Measurements from ENCODE around the gene KRTAP21-2.
"Not testable (repeated sequence)": the region's sequence is repeated elsewhere in the genome, so short reads cannot be mapped to it uniquely, and the experiment has no call there.

Gene KRTAP21-2

DNA sequence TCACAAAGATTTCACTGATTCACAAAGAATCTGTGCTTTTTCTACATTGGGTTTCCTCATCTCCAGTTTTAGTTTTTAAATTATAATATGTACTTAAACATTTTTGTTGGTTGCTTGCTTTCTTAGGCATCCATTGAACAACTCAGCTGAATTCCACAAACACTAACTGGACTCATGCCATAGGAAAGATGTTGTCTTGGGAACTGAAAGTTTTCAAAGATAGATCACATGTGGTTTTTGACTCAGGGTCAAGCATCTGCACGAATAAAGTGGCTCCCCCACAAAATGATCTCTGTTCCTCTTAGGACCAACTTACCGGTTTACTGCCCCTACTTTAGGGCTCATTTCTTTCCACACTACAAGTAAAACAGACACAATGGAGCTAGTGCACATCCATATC lies 11.2 kb upstream of the KRTAP21-2 start:
- no CpG with 5 or more reads among the region's 2 CpGs for WGBS (ENCODE audit: extremely low coverage, insufficient coverage, low lambda C conversion rate)
- no peak for DNase-seq
- Histone ChIP-seq H2BK15ac (replicated peaks; ENCODE audit: low read depth) (no peak overlapping the region), H3K4me3 (ENCODE audit: low read length) (no peak overlapping the region), H3K36me3 (ENCODE audit: control insufficient read depth, insufficient read depth, low read length) (no peaks in the 10 kb centered on the region), H3K9ac (ENCODE audit: low read length) (no peak overlapping the region), H3K56ac (ENCODE audit: low read length) (no peak overlapping the region), H3K23ac (ENCODE audit: low read length) (no peak overlapping the region), H3K18ac (ENCODE audit: low read length) (no peak overlapping the region), H3K4ac (ENCODE audit: low read depth, low read length) (no peak overlapping the region), H3K4me1 (ENCODE audit: control insufficient read depth, low read depth, low read length) (no peaks in the 10 kb centered on the region), H2BK120ac (ENCODE audit: low read depth, low read length) (no peak overlapping the region), H2BK5ac (ENCODE audit: low read length) (no peak overlapping the region), H2AK5ac (ENCODE audit: low read length) (no peak overlapping the region), H3K27ac (ENCODE audit: low read depth, low read length) (no peak overlapping the region), H4K5ac (ENCODE audit: low read length) (no peak overlapping the region), H3K4me2 (ENCODE audit: low read length) (no peak overlapping the region), H3K79me2 (ENCODE audit: control insufficient read depth, insufficient read depth, low read length) (no peaks in the 10 kb centered on the region), H3K27me3 (ENCODE audit: insufficient read depth, low read length, poor library complexity) (no peaks in the 10 kb centered on the region), H3K79me1 (ENCODE audit: low read length) (no peaks in the 10 kb centered on the region), H4K8ac (ENCODE audit: low read depth, low read length) (no peak overlapping the region)

DNA sequence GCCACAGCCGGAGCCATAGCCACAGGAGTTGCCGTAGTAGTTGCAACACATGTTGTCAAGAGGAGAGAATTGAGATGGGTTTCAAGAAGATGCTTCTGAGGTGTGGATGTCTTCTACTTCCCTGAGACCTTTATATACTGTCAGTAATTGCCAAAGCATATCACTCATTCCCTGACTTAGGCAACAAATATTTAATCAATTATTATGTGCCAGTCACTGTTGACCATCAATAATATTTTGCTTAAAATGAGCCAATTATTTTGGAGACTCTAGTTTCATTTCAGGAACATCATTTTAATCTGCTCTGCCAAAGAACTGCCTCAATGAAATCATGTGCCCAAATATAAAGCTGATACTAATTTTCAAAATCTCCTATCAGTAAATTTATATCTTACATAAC lies 8.3 kb upstream of the KRTAP21-2 start, which contains the start of gene KRTAP21-1:
TSS of gene KRTAP21-1 (minus strand) at position 101 of the 400 bp plus-strand sequence. CDS start at position 51, 50 bp downstream.
- not testable (repeated sequence) for H3K27ac ChIP-seq (ENCODE audit: low read depth, low read length); H3K23ac ChIP-seq (ENCODE audit: low read length); H3K27me3 ChIP-seq (ENCODE audit: insufficient read depth, low read length, poor library complexity); DNase-seq; H2BK120ac ChIP-seq (ENCODE audit: low read depth, low read length); H3K36me3 ChIP-seq (ENCODE audit: control insufficient read depth, insufficient read depth, low read length); H2AK5ac ChIP-seq (ENCODE audit: low read length); H3K9ac ChIP-seq (ENCODE audit: low read length); H3K4me2 ChIP-seq (ENCODE audit: low read length); H2BK5ac ChIP-seq (ENCODE audit: low read length); H3K4me3 ChIP-seq (ENCODE audit: low read length); H3K4ac ChIP-seq (ENCODE audit: low read depth, low read length); H3K18ac ChIP-seq (ENCODE audit: low read length); H2BK15ac ChIP-seq (replicated peaks; ENCODE audit: low read depth); H3K4me1 ChIP-seq (ENCODE audit: control insufficient read depth, low read depth, low read length); H4K5ac ChIP-seq (ENCODE audit: low read length); H3K79me2 ChIP-seq (ENCODE audit: control insufficient read depth, insufficient read depth, low read length); H3K56ac ChIP-seq (ENCODE audit: low read length); H4K8ac ChIP-seq (ENCODE audit: low read depth, low read length); H3K79me1 ChIP-seq (ENCODE audit: low read length)
- no CpG with 5 or more reads among the region's 2 CpGs for WGBS (ENCODE audit: extremely low coverage, insufficient coverage, low lambda C conversion rate)

DNA sequence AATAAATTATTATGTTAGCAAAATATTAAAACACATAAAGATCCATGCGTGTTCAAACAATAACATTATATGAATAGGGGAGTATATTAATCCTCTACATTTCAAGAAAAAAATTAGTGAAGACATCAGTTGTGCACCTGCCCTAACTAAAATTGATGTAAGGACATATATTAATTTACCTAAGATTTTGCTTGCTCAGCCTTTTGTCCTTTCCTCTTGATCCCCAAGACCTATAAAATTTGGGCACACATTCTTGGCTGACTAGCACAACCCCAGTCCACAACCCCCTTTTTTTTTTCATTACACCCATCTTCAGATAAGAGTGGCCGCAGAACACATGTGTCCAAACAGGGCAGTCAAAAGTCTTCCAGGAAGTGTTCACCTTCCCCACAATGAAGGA lies 6.6 kb downstream of the KRTAP21-2 start:
- Histone ChIP-seq H3K18ac (ENCODE audit: low read length) (no peak overlapping the region), H3K36me3 (ENCODE audit: control insufficient read depth, insufficient read depth, low read length) (no peaks in the 10 kb centered on the region), H3K4ac (ENCODE audit: low read depth, low read length) (no peak overlapping the region), H3K27ac (ENCODE audit: low read depth, low read length) (no peak overlapping the region), H2AK5ac (ENCODE audit: low read length) (no peak overlapping the region), H2BK120ac (ENCODE audit: low read depth, low read length) (no peak overlapping the region), H3K56ac (ENCODE audit: low read length) (no peak overlapping the region), H3K9ac (ENCODE audit: low read length) (no peak overlapping the region), H4K8ac (ENCODE audit: low read depth, low read length) (no peak overlapping the region), H4K5ac (ENCODE audit: low read length) (no peak overlapping the region), H3K4me2 (ENCODE audit: low read length) (no peak overlapping the region), H3K27me3 (ENCODE audit: insufficient read depth, low read length, poor library complexity) (no peaks in the 10 kb centered on the region), H3K79me1 (ENCODE audit: low read length) (no peaks in the 10 kb centered on the region), H2BK15ac (replicated peaks; ENCODE audit: low read depth) (no peak overlapping the region), H3K79me2 (ENCODE audit: control insufficient read depth, insufficient read depth, low read length) (no peaks in the 10 kb centered on the region), H2BK5ac (ENCODE audit: low read length) (no peak overlapping the region), H3K4me3 (ENCODE audit: low read length) (no peak overlapping the region), H3K4me1 (ENCODE audit: control insufficient read depth, low read depth, low read length) (no peaks in the 10 kb centered on the region), H3K23ac (ENCODE audit: low read length) (no peak overlapping the region)
- no peak for DNase-seq
- no CpG with 5 or more reads among the region's 2 CpGs for WGBS (ENCODE audit: extremely low coverage, insufficient coverage, low lambda C conversion rate)

DNA sequence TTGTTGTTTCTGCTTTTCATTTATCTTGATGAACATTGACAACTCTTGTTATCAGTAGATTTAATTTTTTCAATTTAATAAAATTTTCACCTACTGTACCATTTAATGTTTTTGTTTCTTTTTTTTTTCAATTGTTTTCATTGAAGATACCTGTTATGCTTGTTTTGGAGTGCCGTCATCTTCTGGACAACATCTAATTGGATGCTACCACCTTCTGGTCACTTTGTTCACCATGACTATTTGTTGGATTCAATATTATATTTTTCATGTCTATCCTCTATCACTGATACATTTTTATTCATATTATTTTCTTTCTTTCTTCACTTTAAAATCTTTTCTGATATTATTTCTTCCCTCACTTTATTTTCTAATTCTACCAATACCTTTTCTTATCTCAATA lies 14.0 kb downstream of the KRTAP21-2 start:
- Histone ChIP-seq H3K9ac (ENCODE audit: low read length) (no peak overlapping the region), H3K4me2 (ENCODE audit: low read length) (no peak overlapping the region), H3K79me1 (ENCODE audit: low read length) (no peaks in the 10 kb centered on the region), H4K8ac (ENCODE audit: low read depth, low read length) (no peak overlapping the region), H3K27me3 (ENCODE audit: insufficient read depth, low read length, poor library complexity) (no peaks in the 10 kb centered on the region), H3K4me1 (ENCODE audit: control insufficient read depth, low read depth, low read length) (no peaks in the 10 kb centered on the region), H3K18ac (ENCODE audit: low read length) (no peak overlapping the region), H2BK120ac (ENCODE audit: low read depth, low read length) (no peak overlapping the region), H3K79me2 (ENCODE audit: control insufficient read depth, insufficient read depth, low read length) (no peaks in the 10 kb centered on the region), H3K23ac (ENCODE audit: low read length) (no peak overlapping the region), H3K27ac (ENCODE audit: low read depth, low read length) (no peak overlapping the region), H2AK5ac (ENCODE audit: low read length) (no peak overlapping the region), H3K36me3 (ENCODE audit: control insufficient read depth, insufficient read depth, low read length) (no peaks in the 10 kb centered on the region), H2BK5ac (ENCODE audit: low read length) (no peak overlapping the region), H2BK15ac (replicated peaks; ENCODE audit: low read depth) (no peak overlapping the region), H3K4me3 (ENCODE audit: low read length) (no peak overlapping the region), H3K56ac (ENCODE audit: low read length) (no peak overlapping the region), H4K5ac (ENCODE audit: low read length) (no peak overlapping the region), H3K4ac (ENCODE audit: low read depth, low read length) (no peak overlapping the region)
- WGBS (ENCODE audit: extremely low coverage, insufficient coverage, low lambda C conversion rate), result no CpG with 5 or more reads among the region's 1 CpG
- DNase-seq, result no peak

DNA sequence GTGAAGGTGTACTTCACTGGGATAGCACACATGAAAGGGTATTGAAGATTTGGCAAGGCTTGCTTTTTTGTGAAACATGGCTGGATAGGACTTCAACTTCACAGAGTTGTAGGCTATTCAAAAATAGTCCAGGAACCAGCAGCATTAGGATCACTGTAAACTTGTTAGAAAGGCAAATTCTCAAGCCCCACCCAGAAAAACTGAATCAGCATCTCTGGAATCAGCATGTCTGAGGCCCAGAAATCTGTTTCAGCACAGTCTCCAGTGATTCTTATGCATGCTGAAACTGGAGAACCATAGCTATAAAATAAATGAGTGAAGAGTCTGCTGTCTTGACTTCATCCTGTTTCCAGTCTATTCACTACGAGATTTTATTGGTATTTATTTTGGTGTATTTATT lies 20.3 kb downstream of the KRTAP21-2 start:
- no peak overlapping the region for H2BK5ac ChIP-seq (ENCODE audit: low read length)
- H3K4me1 ChIP-seq (ENCODE audit: control insufficient read depth, low read depth, low read length), result no peaks in the 10 kb centered on the region
- H3K56ac ChIP-seq (ENCODE audit: low read length), result no peak overlapping the region
- H3K23ac ChIP-seq (ENCODE audit: low read length), result no peak overlapping the region
- no peak overlapping the region for H3K4ac ChIP-seq (ENCODE audit: low read depth, low read length)
- H3K9ac ChIP-seq (ENCODE audit: low read length), result no peak overlapping the region
- no peaks in the 10 kb centered on the region for H3K27me3 ChIP-seq (ENCODE audit: insufficient read depth, low read length, poor library complexity)
- WGBS (ENCODE audit: extremely low coverage, insufficient coverage, low lambda C conversion rate), result no CpG with 5 or more reads among the region's 1 CpG
- no peak overlapping the region for H4K8ac ChIP-seq (ENCODE audit: low read depth, low read length)
- H3K27ac ChIP-seq (ENCODE audit: low read depth, low read length), result no peak overlapping the region
- no peaks in the 10 kb centered on the region for H3K79me2 ChIP-seq (ENCODE audit: control insufficient read depth, insufficient read depth, low read length)
- no peak overlapping the region for H3K18ac ChIP-seq (ENCODE audit: low read length)
- no peak overlapping the region for H2BK15ac ChIP-seq (replicated peaks; ENCODE audit: low read depth)
- H2AK5ac ChIP-seq (ENCODE audit: low read length), result no peak overlapping the region
- no peak overlapping the region for H4K5ac ChIP-seq (ENCODE audit: low read length)
- H3K36me3 ChIP-seq (ENCODE audit: control insufficient read depth, insufficient read depth, low read length), result no peaks in the 10 kb centered on the region
- no peaks in the 10 kb centered on the region for H3K79me1 ChIP-seq (ENCODE audit: low read length)
- no peak overlapping the region for H3K4me2 ChIP-seq (ENCODE audit: low read length)
- no peak overlapping the region for H3K4me3 ChIP-seq (ENCODE audit: low read length)
- no peak for DNase-seq
- no peak overlapping the region for H2BK120ac ChIP-seq (ENCODE audit: low read depth, low read length)

DNA sequence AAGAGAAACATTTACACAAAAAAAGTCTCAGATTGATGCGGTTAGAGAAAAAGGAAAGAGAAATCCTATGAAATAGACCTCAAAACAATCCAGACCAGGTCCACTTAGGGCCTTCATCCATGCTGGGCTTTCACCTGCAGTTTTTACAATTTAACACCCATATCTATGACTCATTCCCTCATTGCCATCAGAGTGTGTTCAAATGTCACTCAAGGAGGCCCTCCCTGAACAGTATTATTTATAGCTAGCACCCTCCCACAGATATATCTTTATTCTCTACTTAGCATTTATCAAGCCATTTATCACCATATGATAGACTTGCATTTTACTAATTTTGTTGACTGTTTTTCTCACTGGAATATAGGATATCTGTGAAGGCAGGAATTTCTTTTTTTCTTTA lies 27.7 kb downstream of the KRTAP21-2 start:
- DNase-seq, result no peak
- no peak overlapping the region for H3K4me2 ChIP-seq (ENCODE audit: low read length)
- H3K9ac ChIP-seq (ENCODE audit: low read length), result no peak overlapping the region
- no peak overlapping the region for H3K27ac ChIP-seq (ENCODE audit: low read depth, low read length)
- H3K4me1 ChIP-seq (ENCODE audit: control insufficient read depth, low read depth, low read length), result no peaks in the 10 kb centered on the region
- H4K8ac ChIP-seq (ENCODE audit: low read depth, low read length), result no peak overlapping the region
- H3K23ac ChIP-seq (ENCODE audit: low read length), result no peak overlapping the region
- H3K36me3 ChIP-seq (ENCODE audit: control insufficient read depth, insufficient read depth, low read length), result no peaks in the 10 kb centered on the region
- no peak overlapping the region for H3K56ac ChIP-seq (ENCODE audit: low read length)
- no peak overlapping the region for H4K5ac ChIP-seq (ENCODE audit: low read length)
- H3K18ac ChIP-seq (ENCODE audit: low read length), result no peak overlapping the region
- no CpG with 5 or more reads among the region's 1 CpG for WGBS (ENCODE audit: extremely low coverage, insufficient coverage, low lambda C conversion rate)
- no peak overlapping the region for H2AK5ac ChIP-seq (ENCODE audit: low read length)
- H3K27me3 ChIP-seq (ENCODE audit: insufficient read depth, low read length, poor library complexity), result no peaks in the 10 kb centered on the region
- no peak overlapping the region for H2BK5ac ChIP-seq (ENCODE audit: low read length)
- H3K4ac ChIP-seq (ENCODE audit: low read depth, low read length), result no peak overlapping the region
- no peak overlapping the region for H2BK120ac ChIP-seq (ENCODE audit: low read depth, low read length)
- no peaks in the 10 kb centered on the region for H3K79me2 ChIP-seq (ENCODE audit: control insufficient read depth, insufficient read depth, low read length)
- no peaks in the 10 kb centered on the region for H3K79me1 ChIP-seq (ENCODE audit: low read length)
- no peak overlapping the region for H2BK15ac ChIP-seq (replicated peaks; ENCODE audit: low read depth)
- no peak overlapping the region for H3K4me3 ChIP-seq (ENCODE audit: low read length)

Measured in mesendoderm (in vitro differentiated cells).